ENCODE data around the gene ADAM12. TPM values are rescaled to one million over a fixed set of nuclear protein-coding genes. Genes with fewer than 3 reads are reported as not detected.

Gene ADAM12
- total and polyA plus RNA-seq, 7 donors = 0.01 to 3.3 (median 0.24) TPM; not detected in 2

GRCh38 chr10:126083009-126083408 lies 305.3 kb downstream of the ADAM12 start:
- Histone ChIP-seq H3K4me3 (no peak overlapping the region), H3K4me1 (no peaks in the 10 kb centered on the region), H3K36me3 (ENCODE audit: insufficient read depth in 1 of 2, low read depth in 1 of 2) (no peaks in the 10 kb centered on the region), H3K9me3 (no peaks in the 10 kb centered on the region), H3K27ac (no peak overlapping the region), H3K27me3 (ENCODE audit: insufficient read depth in 3 of 3, low read length in 2 of 3) (no peaks in the 10 kb centered on the region)
- WGBS, 3 donors = 87 to 94% (median 93%) methylated on average over 9 of the region's 9 CpGs
- TF ChIP-seq CTCF (IDR thresholded peaks at IDR 0.05) = no peak
- ATAC-seq = no peak
- intact Hi-C loops (cut with DNase I) = no loop called here
- no peak for DNase-seq

DNA sequence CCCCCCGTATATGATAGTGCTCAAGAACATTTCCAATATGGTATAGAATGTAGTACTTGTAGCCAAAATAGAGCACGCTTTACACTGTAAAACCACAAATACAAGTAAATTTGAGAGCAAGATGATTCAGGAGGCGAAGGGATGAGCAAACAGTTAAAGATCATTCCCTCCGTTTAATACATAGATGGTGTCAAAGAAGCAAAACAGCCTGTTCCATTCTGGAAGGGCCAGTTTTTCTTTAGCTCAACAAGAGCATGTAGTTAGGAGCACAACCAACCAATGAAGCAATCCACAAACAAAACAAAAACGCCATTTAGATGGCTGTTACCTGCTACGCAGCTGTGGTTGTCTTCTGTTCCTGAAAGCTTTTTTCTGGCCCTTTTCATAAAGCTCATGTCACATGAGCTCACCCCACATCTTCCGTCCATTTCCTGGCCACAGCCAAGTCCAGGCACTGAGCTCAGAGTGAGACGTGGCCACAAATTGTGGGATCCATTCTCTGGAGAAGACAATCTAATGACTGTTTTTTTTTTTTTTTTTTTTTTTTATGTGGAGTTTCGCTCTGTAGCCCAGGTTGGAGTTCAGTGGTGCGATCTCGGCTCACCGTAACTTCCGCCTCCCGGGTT lies 306.3 kb downstream of the ADAM12 start:
- no peak for ATAC-seq
- no peaks in the 10 kb centered on the region for H3K9me3 ChIP-seq
- no peak for TF ChIP-seq CTCF (IDR thresholded peaks at IDR 0.05)
- no peak overlapping the region for H3K4me3 ChIP-seq
- H3K36me3 ChIP-seq (ENCODE audit: insufficient read depth in 1 of 2, low read depth in 1 of 2) = no peaks in the 10 kb centered on the region
- no peaks in the 10 kb centered on the region for H3K27me3 ChIP-seq (ENCODE audit: insufficient read depth in 3 of 3, low read length in 2 of 3)
- WGBS, 3 donors = 80 to 86% (median 82%) methylated on average over 14 of the region's 14 CpGs
- H3K4me1 ChIP-seq = no peaks in the 10 kb centered on the region
- H3K27ac ChIP-seq = no peak overlapping the region
- intact Hi-C loops (cut with DNase I) = no loop called here
- no peak for DNase-seq

GRCh38 chr10:126080879-126081411 lies 307.3 kb downstream of the ADAM12 start:
- Histone ChIP-seq H3K4me3 (no peak overlapping the region), H3K27me3 (ENCODE audit: insufficient read depth in 3 of 3, low read length in 2 of 3) (no peaks in the 10 kb centered on the region), H3K9me3 (no peaks in the 10 kb centered on the region), H3K27ac (no peak overlapping the region), H3K36me3 (ENCODE audit: insufficient read depth in 1 of 2, low read depth in 1 of 2) (no peaks in the 10 kb centered on the region), H3K4me1 (no peaks in the 10 kb centered on the region)
- ATAC-seq (no peak), DNase-seq (no peak)
- intact Hi-C loops (cut with DNase I) = no loop called here
- WGBS, 3 donors = 31 to 50% (median 44%) methylated on average over 12 of the region's 12 CpGs
- TF ChIP-seq CTCF (IDR thresholded peaks at IDR 0.05) = no peak

- Histone ChIP-seq H3K9me3 (no peaks in the 10 kb centered on the region), H3K4me1 (no peaks in the 10 kb centered on the region), H3K36me3 (ENCODE audit: insufficient read depth in 1 of 2, low read depth in 1 of 2) (no peaks in the 10 kb centered on the region), H3K27me3 (ENCODE audit: insufficient read depth in 3 of 3, low read length in 2 of 3) (no peaks in the 10 kb centered on the region), H3K27ac (no peak overlapping the region), H3K4me3 (no peak overlapping the region)
- DNase-seq = no peak
- TF ChIP-seq CTCF (IDR thresholded peaks at IDR 0.05) = no peak
- ATAC-seq = no peak
- 80 to 87% (median 86%) methylated on average over 7 of the region's 7 CpGs for WGBS, 3 donors
- intact Hi-C loops (cut with DNase I) = no loop called here
Observed at GRCh38 chr10:126080291-126080825, 307.9 kb downstream of the ADAM12 start.
